GM12872 (cell line): ENCODE data around the gene TSPAN18.

ENCODE experiments used
- TF ChIP-seq, protein P1 (sequence below): IDR thresholded peaks from 3 replicates; pipeline ENCODE4 v1.5.1; 2011; ENCODE audit warnings: low read depth, mild to moderate bottlenecking, low read length, moderate library complexity; ENCODE audit not compliant: insufficient read depth

TSPAN18 gene

DNA sequence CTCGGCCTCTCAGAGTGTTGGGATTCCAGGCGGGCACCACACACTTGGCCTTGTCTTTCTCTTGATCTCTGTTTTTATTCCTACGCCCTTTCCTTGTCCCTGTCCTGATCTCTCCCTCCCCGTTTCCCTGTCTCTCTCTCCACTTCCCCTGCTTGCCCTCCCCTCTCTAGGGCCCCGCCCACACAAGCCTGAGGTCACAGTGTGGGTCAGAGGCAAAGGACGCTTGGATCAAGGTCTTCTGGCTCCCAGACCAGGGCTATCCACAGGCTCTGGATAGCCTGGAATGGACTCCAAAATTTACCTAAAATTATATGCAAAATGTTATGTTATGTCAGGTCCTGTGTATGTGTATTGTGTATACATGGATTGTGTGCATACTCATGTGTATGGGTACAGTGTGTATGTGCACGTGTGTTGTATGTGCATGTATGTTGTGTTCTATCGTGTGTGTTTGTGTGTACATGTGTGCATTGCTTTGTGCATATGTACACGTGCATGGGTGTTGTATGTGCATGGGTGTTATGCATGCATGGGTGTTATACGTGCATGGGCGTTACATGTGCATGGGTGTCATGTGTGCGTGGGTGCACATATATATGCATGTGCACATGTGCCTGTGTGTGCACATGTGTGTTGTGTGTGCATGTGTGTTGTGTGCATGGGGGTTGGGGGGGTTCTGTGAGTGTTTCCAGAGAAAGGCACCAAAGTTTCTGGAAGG is 185.7 kb downstream of the TSPAN18 start:
- TF ChIP-seq, protein P1, sequence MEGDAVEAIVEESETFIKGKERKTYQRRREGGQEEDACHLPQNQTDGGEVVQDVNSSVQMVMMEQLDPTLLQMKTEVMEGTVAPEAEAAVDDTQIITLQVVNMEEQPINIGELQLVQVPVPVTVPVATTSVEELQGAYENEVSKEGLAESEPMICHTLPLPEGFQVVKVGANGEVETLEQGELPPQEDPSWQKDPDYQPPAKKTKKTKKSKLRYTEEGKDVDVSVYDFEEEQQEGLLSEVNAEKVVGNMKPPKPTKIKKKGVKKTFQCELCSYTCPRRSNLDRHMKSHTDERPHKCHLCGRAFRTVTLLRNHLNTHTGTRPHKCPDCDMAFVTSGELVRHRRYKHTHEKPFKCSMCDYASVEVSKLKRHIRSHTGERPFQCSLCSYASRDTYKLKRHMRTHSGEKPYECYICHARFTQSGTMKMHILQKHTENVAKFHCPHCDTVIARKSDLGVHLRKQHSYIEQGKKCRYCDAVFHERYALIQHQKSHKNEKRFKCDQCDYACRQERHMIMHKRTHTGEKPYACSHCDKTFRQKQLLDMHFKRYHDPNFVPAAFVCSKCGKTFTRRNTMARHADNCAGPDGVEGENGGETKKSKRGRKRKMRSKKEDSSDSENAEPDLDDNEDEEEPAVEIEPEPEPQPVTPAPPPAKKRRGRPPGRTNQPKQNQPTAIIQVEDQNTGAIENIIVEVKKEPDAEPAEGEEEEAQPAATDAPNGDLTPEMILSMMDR, result no peak

DNA sequence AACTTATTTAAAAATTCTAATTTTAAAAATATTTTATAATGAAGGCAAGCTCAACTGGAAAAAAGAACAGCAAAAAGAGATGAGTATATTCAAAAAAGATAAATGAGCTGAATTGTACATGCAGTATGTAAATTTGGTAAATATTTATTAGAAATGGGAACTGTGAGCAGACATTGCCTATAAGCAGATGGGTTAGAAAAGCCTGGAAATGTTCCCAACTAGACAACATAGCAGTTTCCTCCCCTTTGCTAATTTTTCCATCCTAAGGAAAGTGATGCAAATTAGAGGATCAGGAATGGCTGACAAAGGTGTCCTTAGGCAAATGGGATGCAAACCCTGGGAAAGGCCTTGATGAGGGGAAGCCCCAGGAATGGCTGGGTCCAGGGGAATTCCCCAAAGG is 186.7 kb downstream of the TSPAN18 start:
- TF ChIP-seq, protein P1, result no peak

DNA sequence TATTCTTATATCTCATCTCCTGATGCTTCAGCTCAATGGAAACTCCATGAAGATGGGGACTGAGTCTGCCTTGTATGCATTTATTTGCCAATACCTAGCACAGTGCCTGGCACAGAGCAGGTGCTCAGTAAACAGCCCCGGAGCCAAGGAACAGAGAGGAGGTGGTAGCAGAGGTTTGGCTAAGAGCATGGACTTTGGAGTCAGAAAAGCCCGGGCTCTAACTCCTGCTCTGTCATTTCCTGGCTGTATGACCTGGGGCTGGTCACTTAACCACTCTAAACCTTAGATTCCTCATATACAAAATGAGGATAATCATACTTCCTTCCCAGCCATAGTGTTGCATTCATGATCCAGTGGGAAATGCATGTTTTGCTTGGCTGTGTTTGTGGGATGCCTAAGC is 187.3 kb downstream of the TSPAN18 start:
- TF ChIP-seq, protein P1, result no peak

GRCh38 chr11:44915004-44915403 is 188.2 kb downstream of the TSPAN18 start:
- TF ChIP-seq, protein P1, result no peak

GRCh38 chr11:44915621-44916020 is 188.9 kb downstream of the TSPAN18 start:
- TF ChIP-seq, protein P1, result no peak

GRCh38 chr11:44916331-44916730 is 189.6 kb downstream of the TSPAN18 start:
- TF ChIP-seq, protein P1, result no peak

DNA sequence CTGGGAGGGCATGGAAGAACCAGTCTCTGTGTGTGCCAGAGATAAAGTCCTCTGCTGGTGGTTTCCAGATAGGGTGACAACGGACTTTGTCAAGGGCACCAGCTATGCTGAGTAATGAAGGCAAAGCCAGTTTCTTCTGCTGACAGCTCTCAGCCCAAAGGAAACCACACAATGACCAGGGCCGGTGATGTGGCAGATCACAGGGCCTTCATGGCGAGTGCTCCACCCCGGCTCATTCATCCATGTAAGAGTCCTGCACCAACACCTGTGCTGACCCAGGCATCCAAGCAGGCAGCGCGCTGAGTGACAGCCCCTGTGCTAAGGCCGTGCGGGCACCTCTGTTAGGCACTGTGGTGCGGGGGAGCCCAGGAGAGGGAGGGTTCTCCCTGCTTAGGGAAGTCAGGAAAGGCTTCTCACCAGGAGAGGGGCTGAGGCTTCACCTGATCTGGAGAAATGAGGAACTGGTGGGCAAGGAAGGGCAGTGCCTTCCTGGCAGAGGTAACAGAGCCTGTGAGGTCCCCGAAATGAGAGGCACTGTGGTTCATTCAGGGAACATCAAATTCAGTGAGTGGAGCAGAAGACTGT is 190.1 kb downstream of the TSPAN18 start:
- TF ChIP-seq, protein P1, result no peak
